Measurements from ENCODE around the gene OR4D1.

- TF ChIP-seq POLR2A (IDR thresholded peaks at IDR 0.05) (no peak), CTCF (IDR thresholded peaks at IDR 0.05) (no peak)
Observed at GRCh38 chr17:58158181-58158580, 10.0 kb downstream of the OR4D1 start.

All from uterus (tissue), 2 donors.